Suppressor macrophage (primary cell): ENCODE data around the gene TIMM21.

ENCODE experiments used
- DNase-seq, 4 experiments: peaks; one replicate each; pipeline ENCODE4 v3.0.0-alpha.2; 2020 to 2022

TIMM21 gene

DNA sequence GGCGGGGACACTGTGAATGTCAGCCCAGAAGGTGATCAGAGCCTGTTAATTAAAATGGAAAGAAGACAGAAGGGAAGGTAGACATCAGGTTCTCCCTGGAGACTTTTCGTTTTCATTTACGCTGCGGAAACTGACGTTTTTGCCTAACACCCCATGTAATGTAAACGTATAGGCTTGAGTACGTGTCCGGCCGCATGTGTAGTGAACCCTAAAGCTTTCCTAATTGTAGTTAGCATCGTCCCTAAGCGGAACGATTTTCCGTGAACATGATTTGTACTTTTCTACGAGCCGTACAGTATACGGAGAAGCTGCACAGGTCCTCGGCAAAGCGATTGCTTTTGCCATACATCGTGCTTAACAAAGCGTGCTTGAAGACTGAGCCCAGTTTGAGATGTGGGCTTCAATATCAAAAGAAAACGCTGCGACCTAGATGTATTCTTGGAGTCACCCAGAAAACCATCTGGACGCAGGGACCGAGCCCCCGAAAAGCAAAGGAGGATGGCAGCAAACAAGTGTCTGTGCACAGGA lies 284 bp downstream of the TIMM21 start:
- DNase-seq: peak in 1 of 4 experiments; percentile 11

DNA sequence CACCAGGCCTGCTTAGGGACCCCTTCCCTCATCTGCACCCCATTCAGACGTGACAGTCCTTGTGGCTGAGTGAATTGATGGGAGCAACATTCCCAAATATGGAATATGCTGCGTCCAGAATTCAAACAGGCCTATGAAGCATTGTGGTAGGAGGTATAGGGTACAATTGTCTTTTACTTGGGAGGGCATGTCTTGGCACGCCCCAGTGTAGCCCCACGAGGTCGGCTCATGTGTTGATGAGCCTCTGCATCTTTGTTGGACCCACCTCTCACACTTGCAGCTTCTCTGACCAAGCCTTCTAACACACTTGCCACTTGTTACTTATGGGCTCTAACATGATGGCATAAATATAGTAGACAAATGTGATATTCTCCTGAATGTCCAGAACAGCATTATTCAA lies 1.6 kb downstream of the TIMM21 start:
- no peak for DNase-seq

DNA sequence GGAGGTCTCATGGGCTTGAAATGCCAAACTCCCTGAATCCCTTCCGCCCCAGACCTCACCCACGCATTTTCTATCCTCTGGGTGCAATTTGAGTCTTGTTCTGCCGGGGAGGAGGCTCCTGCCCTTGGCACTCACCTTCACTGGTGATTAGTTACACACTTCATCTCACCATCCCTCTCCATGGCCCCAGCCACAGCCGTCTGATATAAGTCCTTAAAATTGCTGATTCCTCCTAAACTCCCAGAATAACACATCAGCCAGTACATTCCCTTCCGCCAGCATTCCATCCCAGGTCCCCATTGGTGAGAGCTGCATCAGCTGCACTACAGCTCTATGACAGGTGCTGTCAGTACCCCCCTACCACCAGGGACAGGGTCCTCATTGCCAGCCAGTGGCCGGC lies 3.9 kb downstream of the TIMM21 start:
- no peak for DNase-seq

DNA sequence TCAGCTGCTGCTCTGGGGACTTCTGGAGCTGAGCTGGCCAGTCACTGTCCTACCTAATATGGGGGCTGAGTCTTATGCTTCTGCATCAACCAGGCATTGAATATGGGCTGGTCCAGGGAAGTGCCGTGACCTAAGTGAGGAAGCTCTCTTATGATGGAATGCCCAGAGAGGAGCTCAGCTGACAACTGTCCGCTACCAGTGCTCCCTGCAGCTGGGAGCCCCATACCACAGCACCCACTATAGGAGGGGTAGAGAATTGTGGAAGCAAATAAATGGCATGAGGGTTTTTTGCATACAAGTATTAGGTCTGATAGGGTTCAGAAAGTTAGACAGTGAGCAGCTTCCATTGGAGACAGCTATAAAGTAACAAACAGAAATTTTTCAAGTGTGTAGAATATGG lies 4.5 kb downstream of the TIMM21 start:
- DNase-seq: peak; percentile 14 to 54 (median 39)

DNA sequence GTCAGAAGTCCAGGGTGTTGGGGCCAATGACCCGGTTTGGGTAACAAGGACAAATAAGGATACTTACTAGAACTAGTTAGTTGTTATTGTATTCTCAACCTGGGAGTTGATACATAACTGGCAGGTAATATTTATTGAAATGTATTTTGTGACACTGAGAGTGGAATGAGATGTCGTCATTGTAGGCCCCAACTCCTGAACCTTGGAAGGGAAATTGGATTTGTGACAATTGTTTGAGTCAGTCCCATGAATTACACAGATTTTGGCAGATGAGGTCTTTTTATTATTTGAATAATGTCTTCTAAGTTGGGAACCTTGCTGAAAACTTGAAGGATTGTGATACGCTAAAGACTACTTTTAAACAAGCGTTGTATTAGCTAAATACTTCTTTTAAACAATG lies 5.1 kb downstream of the TIMM21 start:
- no peak for DNase-seq

DNA sequence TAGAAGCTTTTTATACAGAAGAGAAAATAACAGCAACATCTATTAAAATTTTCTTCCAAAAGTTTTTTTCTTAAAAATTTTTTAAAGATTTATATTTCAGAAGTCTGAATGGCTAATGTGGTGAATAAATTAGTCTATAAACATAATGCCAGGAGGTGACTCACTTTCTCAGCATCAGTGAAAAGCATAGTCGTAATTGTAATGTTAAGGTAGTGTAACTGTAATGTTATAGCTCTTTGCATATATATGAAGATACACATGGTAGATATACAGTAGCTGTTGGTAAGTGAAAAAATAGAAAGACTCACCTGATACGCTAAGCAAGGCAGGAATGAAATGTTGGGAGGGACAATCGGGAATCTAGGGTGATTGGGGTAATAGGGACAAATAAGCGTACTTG lies 5.5 kb downstream of the TIMM21 start:
- DNase-seq: no peak

DNA sequence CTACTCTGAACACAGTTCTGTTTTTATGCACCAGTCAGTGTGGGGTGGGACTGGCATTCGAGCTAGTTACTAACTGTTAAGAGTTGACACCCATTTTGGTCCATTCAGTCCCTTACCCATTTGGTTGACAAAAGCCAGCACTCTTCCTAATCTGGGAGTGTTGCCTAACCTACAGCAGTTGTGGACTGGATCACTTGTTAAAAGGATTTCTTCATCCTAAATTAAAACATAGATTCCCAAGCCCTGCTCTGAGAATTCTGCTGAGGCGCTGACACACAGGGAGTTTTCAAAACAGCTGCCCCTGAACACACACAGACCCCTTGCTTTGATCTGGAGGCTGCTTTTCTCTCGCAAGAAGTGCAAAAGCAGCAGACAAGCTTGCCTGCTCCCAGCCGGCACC lies 6.4 kb downstream of the TIMM21 start:
- peak; percentile 27 to 50 (median 36) for DNase-seq

DNA sequence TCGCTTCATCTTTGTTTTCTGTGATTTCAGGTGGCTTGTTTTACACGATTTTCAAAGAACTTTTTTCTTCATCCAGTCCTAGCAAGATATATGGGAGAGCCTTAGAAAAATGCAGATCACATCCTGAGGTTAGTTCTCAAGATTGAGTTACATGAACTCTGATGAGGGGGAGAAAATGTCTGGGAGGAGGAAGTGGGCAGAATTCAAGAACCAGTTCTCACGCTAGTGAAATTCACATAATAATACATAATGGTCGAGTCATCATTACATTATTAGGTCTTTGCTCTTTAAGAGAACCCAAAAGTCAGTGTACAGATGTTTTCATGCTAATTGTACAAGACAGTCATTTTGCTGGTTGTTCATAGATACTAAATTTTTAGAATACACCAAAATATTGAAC lies 7.0 kb downstream of the TIMM21 start:
- peak; percentile 49 to 80 (median 64) for DNase-seq

DNA sequence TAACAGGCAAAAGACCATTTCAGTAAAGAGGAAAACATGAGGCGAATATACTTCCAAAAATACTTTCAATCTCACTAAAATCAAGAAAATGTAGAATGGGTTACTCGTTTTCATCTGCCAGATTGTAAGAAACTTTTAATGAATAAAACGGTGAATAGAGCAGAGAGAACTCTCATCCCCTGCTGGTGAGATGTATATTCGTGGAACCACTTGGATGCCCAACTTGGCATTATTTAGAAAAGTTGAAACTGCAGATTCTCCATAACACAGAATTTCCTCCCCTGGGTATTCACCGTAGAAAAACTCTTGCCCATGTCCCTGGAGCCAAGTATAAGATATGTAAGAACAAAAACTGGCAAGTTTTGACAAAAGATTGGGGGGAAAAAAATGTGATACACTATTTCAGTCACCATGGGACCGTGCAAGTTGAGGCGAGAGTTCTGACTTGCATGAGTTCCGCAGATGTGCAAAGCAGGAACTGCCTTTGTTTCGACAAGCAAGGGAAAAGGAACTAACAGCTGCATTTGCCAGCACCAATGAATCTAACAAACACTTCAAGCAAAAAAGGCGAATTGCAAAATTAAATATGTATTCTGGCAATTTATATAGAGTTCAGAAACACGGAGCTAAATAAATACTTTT lies 14.8 kb downstream of the TIMM21 start:
- DNase-seq: peak; percentile 56 to 85 (median 75)

DNA sequence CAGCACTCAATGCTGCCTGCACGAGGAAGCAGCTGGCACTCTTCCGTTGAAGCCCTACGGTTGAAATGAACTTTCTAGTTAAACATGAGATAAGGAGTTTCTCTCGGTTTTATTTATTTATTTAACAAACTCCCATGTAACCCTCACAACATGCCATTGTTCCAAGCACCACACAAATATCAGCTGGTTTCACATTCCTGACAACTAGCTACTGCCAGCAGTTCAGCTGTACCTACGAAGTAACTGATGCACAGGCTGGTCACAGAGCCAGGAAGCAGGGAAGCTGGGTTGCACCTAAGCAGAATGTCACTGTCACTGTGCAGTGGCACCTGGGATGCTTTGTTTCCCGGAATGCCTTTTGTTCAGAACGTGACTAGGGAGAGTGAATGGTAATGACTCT lies 18.1 kb downstream of the TIMM21 start:
- DNase-seq: no peak

DNA sequence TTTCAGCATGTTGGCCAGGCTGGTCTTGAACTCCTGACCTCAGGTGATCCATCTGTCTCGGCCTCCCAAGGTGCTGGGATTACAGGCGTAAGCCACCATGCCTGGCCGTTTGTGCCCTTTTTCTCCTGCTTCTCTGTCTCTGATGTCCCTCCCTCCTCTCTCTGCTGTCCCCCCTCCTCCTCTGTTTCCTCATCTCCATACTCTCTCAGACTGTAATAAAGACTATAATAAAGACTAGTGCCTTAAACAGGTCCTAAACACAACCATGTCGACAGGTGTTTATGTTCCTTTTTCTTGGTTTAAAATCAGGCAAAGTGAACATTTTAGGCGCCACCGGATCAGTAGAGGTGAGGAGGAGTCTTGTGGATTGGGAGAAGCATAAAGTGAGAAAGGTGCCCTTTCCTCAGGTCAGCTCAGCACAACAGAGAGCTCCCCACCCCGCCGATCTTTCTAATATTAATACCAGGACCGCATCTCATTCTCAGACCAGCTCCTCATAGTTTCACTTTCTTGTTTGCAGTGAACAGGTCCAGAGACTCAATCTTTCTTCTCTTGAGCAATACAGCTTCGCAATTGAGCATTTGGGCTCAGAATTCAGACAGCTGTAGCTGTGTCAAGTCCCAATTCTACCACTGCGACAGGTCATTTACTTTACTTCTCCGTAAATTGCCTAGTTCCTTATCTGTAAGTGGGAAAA lies 23.7 kb downstream of the TIMM21 start:
- DNase-seq: no peak

DNA sequence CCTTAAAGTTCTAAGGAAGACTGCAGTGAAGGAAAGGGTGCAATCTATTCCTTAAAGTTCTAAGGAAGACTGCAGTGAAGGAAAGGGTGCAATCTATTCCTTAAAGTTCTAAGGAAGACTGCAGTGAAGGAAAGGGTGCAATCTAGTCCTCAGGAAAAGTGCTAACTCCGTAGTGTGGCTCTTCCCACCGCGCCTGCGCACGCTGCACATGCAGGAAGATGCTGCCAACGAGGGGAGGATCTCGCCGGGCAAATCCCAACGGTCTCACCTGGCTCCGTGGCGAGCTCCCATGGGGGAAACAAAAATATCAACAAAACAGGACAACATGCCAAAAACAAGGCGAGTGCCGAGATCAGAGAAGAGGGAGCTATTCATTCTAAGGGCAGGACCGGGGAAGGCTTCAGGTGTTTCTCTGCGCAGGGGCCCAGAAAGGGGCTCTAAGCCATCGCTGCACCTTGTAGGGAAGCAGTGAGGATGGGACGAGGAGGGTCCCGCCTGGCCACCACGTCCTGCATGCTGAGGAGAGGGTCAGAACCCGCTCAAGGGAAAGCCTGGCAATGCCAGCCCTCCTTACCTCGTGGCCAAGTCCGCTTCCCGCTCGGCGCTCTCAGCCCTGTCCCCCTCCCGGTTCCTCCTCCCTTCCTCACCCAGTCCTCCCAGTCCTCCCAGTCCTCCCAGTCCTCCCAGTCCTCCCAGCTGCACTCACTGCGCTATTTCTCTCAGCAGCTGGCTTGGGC lies 24.5 kb downstream of the TIMM21 start:
- no peak for DNase-seq

DNA sequence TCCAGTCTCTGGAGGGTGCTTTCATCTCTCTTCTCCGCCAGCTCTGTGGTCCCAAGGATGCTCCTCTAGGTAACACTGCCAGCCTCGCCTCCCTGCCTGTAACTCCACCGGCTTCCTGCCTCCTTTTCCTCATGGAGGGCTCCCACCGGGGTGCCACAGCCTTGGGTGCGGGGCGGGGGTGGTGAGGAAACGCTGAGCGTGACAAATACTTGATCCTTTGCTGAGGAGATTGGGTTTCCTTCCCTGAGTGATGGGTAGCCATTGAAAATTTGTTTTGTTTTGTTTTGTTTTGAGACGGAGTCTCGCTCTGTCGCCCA lies 25.1 kb downstream of the TIMM21 start:
- DNase-seq: no peak

DNA sequence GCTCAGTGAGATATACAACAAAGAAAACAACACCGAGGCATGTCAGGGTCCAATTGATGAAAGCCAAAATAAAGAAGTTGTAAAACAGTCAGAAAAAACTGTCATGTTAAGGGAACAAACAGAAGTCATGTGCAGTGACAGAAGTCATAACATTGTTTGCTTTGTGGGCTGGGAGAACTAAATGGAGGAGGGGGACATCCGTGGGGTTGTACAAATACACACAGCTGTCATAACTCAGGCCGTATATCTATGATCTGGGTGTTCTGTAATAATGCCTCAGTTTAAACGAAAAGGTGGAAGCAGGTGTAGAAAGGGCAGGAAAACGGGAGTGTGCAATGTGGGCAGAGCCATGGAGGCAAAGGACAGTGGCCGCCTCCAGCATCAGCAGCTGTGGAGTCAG lies 27.3 kb downstream of the TIMM21 start:
- no peak for DNase-seq

DNA sequence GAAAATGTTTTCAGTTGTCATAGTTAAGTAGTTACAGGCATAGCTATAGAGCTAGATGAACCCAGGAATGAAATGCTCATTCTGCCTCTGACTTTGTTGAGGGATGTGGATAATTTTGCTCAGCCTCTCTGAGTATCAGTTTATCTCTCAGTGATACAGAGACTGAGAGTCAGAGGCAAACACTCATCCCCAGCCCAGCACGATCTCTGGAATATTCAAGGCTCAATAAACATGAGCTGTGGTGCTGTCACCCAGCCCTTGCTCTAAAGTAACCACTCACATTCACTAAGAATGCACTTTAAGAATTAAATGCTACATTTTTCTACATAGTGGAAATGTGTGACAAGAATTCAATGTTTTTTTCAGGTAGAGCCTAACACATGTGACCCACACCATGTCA lies 30.6 kb downstream of the TIMM21 start:
- no peak for DNase-seq

DNA sequence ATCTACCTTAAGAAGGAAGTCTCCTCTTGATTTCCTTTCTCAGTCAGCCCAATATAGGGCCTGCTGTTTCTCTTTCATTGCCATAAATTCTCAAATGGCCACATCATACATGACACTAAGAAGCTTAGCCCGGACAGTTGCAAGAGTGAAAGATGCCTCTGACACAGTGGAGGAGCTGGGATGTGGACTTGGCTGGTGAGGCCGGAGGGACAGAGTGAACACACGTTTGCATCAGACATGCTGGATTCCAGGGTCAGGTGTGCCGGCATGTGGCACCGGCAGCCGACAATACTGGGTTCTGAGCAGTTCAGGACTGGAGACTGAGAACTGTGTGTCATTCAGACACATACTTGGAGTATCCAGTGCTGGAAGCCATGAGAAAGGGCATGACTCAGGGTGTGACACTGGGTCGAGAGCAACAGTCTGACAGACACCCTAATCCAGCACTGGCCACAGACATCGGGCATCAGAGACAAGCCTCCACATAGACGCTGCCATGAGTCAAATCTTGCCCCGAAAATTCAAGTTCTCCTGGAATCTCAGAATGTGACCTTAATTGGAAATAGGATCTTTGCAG lies 31.4 kb downstream of the TIMM21 start:
- no peak for DNase-seq

DNA sequence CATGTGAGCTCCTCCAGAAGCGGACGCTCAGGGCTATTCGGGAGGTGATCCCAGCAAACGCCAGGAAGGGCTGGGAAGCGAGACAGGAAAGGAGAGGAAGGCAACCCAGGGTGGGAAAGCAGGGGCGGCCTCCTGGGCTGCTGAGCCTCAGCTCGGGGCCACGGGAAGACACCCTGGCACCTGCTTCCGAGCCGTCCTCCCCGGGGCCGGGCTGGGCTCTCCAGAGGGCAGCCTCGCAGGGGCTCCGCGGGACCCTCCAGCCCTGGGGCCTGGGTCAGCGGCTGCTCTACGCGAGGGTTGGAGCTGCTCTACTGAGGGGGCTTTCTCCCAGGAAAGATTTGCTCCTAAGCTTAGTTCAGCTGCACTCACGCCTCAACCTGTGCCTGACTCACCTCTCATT lies 34.0 kb downstream of the TIMM21 start:
- no peak for DNase-seq

DNA sequence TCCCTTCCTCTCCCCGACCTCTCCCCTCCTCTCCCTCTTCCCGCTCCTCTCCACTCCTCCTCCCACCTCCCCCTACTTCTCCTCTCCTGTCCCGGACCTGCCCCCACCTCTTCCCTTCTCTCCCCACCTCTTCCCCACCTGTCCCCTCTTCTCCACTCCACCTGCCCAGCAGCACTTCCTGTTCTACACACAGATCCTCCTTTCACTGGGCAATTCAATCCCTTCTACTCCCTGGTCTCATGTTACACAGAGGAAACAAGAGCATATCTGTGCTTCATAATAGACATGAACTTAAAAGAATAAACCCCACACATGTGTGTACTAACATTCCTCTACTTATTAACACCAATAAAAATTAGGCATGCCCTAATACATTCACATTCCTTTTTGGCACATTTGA lies 34.8 kb downstream of the TIMM21 start:
- no peak for DNase-seq

DNA sequence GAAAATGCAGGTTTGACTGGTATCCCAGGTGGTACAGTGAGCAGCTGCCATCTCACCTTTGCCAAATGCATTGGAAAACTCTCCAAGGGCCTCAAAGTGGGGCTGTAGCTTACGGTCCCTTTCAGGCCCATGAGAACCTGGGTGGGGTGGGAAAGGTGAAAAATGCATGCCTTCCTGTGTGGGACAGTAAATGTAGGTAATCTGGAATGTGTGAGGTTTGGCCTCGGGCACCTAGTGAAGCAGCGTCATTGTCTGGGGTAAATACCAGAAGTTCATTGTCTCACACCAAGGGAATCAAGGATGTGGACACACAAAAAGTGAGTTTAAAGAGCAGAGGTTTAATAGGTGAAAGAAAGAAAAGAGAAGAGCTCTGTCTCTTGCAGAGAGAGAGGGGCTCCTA lies 36.6 kb downstream of the TIMM21 start:
- no peak for DNase-seq

DNA sequence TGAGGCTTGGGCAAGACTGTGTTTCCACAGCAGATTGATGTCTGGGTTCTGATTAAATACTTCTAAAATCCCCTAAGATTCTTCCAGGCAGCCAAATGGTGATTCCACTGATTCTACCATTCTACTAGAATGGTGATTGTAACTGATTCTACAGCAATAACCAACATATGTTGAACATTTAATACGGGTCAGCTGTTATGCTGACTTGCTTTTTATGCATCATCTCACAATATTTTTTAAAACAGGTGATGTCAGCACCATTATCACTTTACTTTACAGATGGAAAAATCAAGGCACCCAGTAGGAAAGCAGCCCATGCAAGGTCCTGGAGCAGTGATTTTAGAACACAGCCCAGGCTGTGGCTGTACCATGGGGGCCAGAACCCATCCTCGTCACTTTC lies 37.5 kb downstream of the TIMM21 start:
- DNase-seq: no peak

DNA sequence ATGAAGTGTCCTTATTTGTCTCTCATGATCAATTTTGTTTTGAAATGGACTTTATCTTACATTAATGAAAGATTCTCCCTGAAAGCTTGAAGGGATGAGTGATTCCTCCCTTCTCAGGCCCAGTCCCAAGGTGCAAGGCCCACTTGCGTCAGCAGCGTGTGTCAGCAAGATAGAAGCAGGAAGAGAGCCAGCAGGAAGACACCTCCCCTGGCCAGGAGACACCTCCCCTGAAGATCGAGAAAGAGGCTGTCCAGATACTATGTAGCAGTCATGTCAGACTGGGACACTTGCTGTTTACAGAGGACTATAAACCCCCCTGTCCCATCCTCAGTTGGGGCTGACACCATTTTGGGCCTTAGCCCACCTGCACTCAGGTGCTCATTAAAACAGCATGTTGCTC lies 38.3 kb downstream of the TIMM21 start:
- DNase-seq: no peak

DNA sequence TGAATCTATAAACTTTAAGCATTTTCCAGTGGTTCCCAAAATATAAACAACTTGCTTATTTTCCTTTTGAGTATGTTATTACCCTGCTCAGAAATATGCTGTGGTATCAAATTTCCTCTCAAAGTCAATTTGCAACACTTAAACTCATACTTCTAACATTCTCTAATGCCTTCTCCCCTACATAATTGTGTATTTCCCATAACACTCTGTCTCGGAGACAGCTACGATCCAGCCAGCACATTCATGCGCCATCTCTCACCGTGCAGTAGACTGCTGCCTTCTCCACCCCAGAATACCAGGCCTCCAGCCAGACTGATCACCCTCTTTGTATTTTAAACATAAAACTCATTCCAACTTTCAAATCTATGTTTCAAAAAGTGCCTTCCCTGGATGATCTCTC lies 41.8 kb downstream of the TIMM21 start:
- DNase-seq: no peak

DNA sequence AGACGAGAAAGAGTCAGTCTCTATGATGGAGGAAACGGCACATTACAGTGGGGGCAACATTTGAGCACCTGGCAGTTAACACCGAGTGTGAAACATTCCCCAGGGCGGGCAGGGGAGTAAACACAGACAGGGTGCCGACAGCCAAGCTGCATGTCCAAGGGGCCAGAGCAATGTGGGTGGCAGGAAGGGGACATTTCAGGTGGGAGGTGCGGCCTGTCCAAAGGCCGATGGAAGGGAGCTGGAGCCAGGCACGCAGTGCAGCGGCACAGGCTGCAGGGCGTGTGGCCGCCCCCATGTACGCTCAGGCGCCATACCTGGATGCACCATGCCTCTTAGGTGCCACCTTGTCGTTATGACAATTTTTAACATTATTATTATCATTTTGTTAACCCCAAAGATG lies 43.3 kb downstream of the TIMM21 start:
- DNase-seq: no peak

DNA sequence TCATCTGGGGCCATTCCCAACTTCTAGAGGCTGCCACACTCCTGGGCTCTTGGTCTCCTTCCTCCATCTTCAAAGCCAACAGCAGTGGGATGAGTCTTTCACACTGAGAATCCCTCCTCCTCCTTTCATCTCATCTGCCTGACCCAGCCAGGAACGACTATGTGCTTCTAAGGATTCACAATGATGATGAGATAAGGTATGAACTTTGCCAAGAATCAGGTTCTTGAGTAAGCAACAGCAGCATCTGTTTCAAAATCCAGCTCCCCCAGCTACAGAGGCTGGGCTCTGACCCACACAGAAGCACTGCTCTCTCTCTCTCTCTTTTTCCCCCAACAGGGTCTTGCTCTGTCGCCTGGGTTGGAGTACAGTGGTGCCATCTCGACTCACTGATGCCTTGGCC lies 46.4 kb downstream of the TIMM21 start:
- no peak for DNase-seq
